Endothelial cell of umbilical vein (primary cell): ENCODE results near the gene VKORC1. TPM values are rescaled to one million over a fixed set of nuclear protein-coding genes. Genes with fewer than 3 reads are reported as not detected.
A peak's percentile ranks its signal among the peaks of the same experiment; 100 is the strongest.

Experiments
- BruUV-seq: library from RNA; stranded (reverse); fragments of 400-500 nt; replicated peaks from 2 replicates; lab custom pipeline; 2021; lab: Mats Ljungman, UMichigan
- CTCF ChIA-PET: fragments of 300-600, 350-600 bp; sonication (Branson Sonifier 250); formaldehyde crosslinking; loops from one replicate; lab custom pipeline; 2021; ENCODE audit warnings: antibody characterized with exemption, inconsistent platforms; lab: Charles Lee
- POLR2A ChIA-PET: fragments of 300-600, 350-600 bp; sonication (Branson Sonifier 250); formaldehyde crosslinking; loops from one replicate; lab custom pipeline; 2021; ENCODE audit warnings: antibody characterized with exemption, inconsistent platforms; lab: Charles Lee
- DNase-seq: peaks from one replicate; pipeline ENCODE4 v3.0.0-alpha.2; 2011; ENCODE audit warnings: low read depth, low spot score
- FAIRE-seq: peaks from 2 replicates; lab custom pipeline; 2011; peaks lifted over from hg19 to GRCh38; lab: Jason Lieb, UNC
- H2AFZ ChIP-seq: 2 replicates; pipeline ENCODE4 v1.6.0; 2012; ENCODE audit warnings: low read depth, low read length, control low read depth, inconsistent platforms
- H3K27ac ChIP-seq: 2 replicates; pipeline ENCODE4 v1.5.1; 2011; ENCODE audit warnings: low read depth, mild to moderate bottlenecking, control low read depth, low read length, moderate library complexity; ENCODE audit not compliant: insufficient read depth
- H3K27me3 ChIP-seq, 2 experiments: 2 replicates each; pipeline versions ENCODE4 v1.6.0 to v1.6.1; 2011; ENCODE audit warnings: low read length in 2 of 2, mixed read lengths in 1 of 2; ENCODE audit not compliant: control insufficient read depth in 2 of 2, insufficient read depth in 2 of 2
- H3K36me3 ChIP-seq, 2 experiments: 2 replicates in 1 of 2; 3 replicates in 1 of 2; pipeline ENCODE4 v1.5.1; 2011; ENCODE audit warnings: low read length in 2 of 2, mild to moderate bottlenecking in 1 of 2, moderate library complexity in 1 of 2; ENCODE audit not compliant: control insufficient read depth in 2 of 2, insufficient read depth in 2 of 2; ENCODE audit errors: extremely low read depth in 1 of 2
- H3K4me1 ChIP-seq: 3 replicates; pipeline ENCODE4 v1.5.1; 2011; ENCODE audit warnings: mild to moderate bottlenecking, low read length; ENCODE audit not compliant: control insufficient read depth, insufficient read depth; ENCODE audit errors: extremely low read depth
- H3K4me2 ChIP-seq: 2 replicates; pipeline ENCODE4 v1.6.1; 2011; ENCODE audit warnings: low read length, control low read depth, mixed read lengths; ENCODE audit not compliant: insufficient read depth
- H3K4me3 ChIP-seq, 3 experiments: fragments of 200-600 bp in 1 of 3; sonication (generic), shearing (Covaris generic) in 1 of 3; replicated peaks in 1 of 3; 2 replicates each; pipeline ENCODE4 v1.5.1; 2011 to 2016; ENCODE audit warnings: control low read depth in 3 of 3, low read length in 3 of 3, mild to moderate bottlenecking in 2 of 3, inconsistent platforms in 1 of 3, low read depth in 1 of 3, moderate library complexity in 1 of 3; ENCODE audit not compliant: insufficient read depth in 1 of 3
- H3K79me2 ChIP-seq: 2 replicates; pipeline ENCODE4 v1.6.0; 2012; ENCODE audit warnings: low read length, inconsistent platforms; ENCODE audit not compliant: control insufficient read depth, insufficient read depth
- H3K9ac ChIP-seq: replicated peaks from 2 replicates; pipeline ENCODE3; 2011; ENCODE audit warnings: low read length, control low read depth; ENCODE audit not compliant: insufficient read depth; ENCODE audit errors: extremely low read depth
- H3K9me1 ChIP-seq: replicated peaks from 3 replicates; pipeline ENCODE4 v1.6.0; 2011; ENCODE audit warnings: mild to moderate bottlenecking, low read length; ENCODE audit not compliant: control insufficient read depth, insufficient read depth; ENCODE audit errors: extremely low read depth
- H3K9me3 ChIP-seq: replicated peaks from 2 replicates; pipeline ENCODE4 v1.5.1; 2012; ENCODE audit warnings: low read length, inconsistent platforms; ENCODE audit not compliant: control insufficient read depth, insufficient read depth
- H4K20me1 ChIP-seq: replicated peaks from 2 replicates; pipeline ENCODE3; 2011; ENCODE audit warnings: mild to moderate bottlenecking, low read length; ENCODE audit not compliant: control insufficient read depth, insufficient read depth; ENCODE audit errors: extremely low read depth
- EZH2 ChIP-seq: IDR thresholded peaks from 2 replicates; pipeline ENCODE4 v1.6.1; 2012; ENCODE audit warnings: borderline replicate concordance, low read depth, mild to moderate bottlenecking, moderate library complexity, low read length, inconsistent platforms; ENCODE audit not compliant: severe bottlenecking
- FOS ChIP-seq: IDR thresholded peaks from 2 replicates; pipeline ENCODE4 v1.6.1; 2011; ENCODE audit warnings: mild to moderate bottlenecking, low read length, moderate library complexity, borderline replicate concordance; ENCODE audit not compliant: insufficient read depth
- POLR2A ChIP-seq: IDR thresholded peaks from 2 replicates; pipeline ENCODE4 v1.6.1; 2012; ENCODE audit warnings: low read depth, mild to moderate bottlenecking, control low read depth, low read length
- dilution Hi-C: fragments of 300-500 bp; cut with MboI; formaldehyde crosslinking; loops from one replicate; pipeline ENCODE4 v1.15.0; 2019; ENCODE audit warnings: low sequenced_read_pairs; ENCODE audit not compliant: extremely low pct_ligation_motif_present
- intact Hi-C: fragments of 100-400 bp; cut with micrococcal nuclease; formaldehyde crosslinking; loops from one replicate; pipeline ENCODE4 v1.10.0; 2022
- polyA plus RNA-seq, 4 experiments: library from polyadenylated mRNA; depleted of rRNA in 3 of 4; stranded (reverse) in 3 of 4; unstranded in 1 of 4; fragments of >200 nt; gene quantifications; 2 replicates each; pipeline versions ENCODE4 v1.2.1 to v1.2.3, GENCODE V29; 2011 to 2012; ENCODE audit warnings: missing spikeins in 1 of 4
- total RNA-seq: library from RNA; stranded (reverse); gene quantifications from 2 replicates; pipeline ENCODE4 v1.2.3, GENCODE V29; 2021
- TF ChIP-seq, protein P1 (sequence below), 2 donors: IDR thresholded peaks; 1 replicate in 1 of 2; 2 replicates in 1 of 2; pipeline ENCODE4 v1.5.1; 2011; ENCODE audit warnings: low read length in 2 of 2, mild to moderate bottlenecking in 2 of 2, moderate library complexity in 2 of 2, control low read depth in 1 of 2, inconsistent platforms in 1 of 2, low read depth in 1 of 2; ENCODE audit not compliant: insufficient read depth in 1 of 2; ENCODE audit errors: extremely low read depth in 1 of 2

The VKORC1 gene
- total and polyA plus RNA-seq, 2 donors (not counting 3 experiments of a cell fraction or from before 2014, with no cell fraction given) = 93.5 to 586 TPM

GRCh38 chr16:31099860-31100638 is 5.5 kb upstream of the VKORC1 start:
- no peaks in the 10 kb centered on the region for H3K27me3 ChIP-seq
- intact Hi-C loops = no loop called here
- dilution Hi-C loops = no loop called here
- H3K9me1 ChIP-seq = no peaks in the 10 kb centered on the region
- no peaks in the 10 kb centered on the region for H3K9me3 ChIP-seq
- FAIRE-seq (peak; percentile 47), DNase-seq (peak; percentile 18)
- POLR2A ChIA-PET = no interaction called here
- H3K27ac ChIP-seq = no peak overlapping the region
- CTCF ChIA-PET = interaction anchor here (0.6 to 3.8 kb wide), 7 partner anchors 14 to 116 kb away, joined by 3 to 17 read pairs (median 3); partner anchors contain the start of gene HSD3B7
- H3K4me2 ChIP-seq = no peak overlapping the region
- no peak for TF ChIP-seq EZH2
- TF ChIP-seq POLR2A = no peak
- TF ChIP-seq, protein P1, sequence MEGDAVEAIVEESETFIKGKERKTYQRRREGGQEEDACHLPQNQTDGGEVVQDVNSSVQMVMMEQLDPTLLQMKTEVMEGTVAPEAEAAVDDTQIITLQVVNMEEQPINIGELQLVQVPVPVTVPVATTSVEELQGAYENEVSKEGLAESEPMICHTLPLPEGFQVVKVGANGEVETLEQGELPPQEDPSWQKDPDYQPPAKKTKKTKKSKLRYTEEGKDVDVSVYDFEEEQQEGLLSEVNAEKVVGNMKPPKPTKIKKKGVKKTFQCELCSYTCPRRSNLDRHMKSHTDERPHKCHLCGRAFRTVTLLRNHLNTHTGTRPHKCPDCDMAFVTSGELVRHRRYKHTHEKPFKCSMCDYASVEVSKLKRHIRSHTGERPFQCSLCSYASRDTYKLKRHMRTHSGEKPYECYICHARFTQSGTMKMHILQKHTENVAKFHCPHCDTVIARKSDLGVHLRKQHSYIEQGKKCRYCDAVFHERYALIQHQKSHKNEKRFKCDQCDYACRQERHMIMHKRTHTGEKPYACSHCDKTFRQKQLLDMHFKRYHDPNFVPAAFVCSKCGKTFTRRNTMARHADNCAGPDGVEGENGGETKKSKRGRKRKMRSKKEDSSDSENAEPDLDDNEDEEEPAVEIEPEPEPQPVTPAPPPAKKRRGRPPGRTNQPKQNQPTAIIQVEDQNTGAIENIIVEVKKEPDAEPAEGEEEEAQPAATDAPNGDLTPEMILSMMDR (IDR thresholded peaks at IDR 0.05; ENCODE audit: extremely low read depth in 1 of 2, insufficient read depth in 1 of 2, low read depth in 1 of 2, low read length in 2 of 2) = no peak
- peak; percentile 28 for TF ChIP-seq FOS
- H2AFZ ChIP-seq = no peak overlapping the region
- H3K9ac ChIP-seq = no peak overlapping the region
- no peak overlapping the region for H3K4me3 ChIP-seq
- H3K36me3 ChIP-seq = no peaks in the 10 kb centered on the region
- H4K20me1 ChIP-seq = no peaks in the 10 kb centered on the region
- H3K79me2 ChIP-seq = no peaks in the 10 kb centered on the region
- H3K4me1 ChIP-seq = no peaks in the 10 kb centered on the region
- BruUV-seq = no TSS peak
